Germinal center (tissue), 1 donor: ENCODE data around the gene PRKN.

Source experiments
- DNase-seq: peaks from one replicate; pipeline ENCODE4 v3.0.0; 2012; ENCODE audit warnings: mixed read lengths, low spot score

Gene PRKN

DNA sequence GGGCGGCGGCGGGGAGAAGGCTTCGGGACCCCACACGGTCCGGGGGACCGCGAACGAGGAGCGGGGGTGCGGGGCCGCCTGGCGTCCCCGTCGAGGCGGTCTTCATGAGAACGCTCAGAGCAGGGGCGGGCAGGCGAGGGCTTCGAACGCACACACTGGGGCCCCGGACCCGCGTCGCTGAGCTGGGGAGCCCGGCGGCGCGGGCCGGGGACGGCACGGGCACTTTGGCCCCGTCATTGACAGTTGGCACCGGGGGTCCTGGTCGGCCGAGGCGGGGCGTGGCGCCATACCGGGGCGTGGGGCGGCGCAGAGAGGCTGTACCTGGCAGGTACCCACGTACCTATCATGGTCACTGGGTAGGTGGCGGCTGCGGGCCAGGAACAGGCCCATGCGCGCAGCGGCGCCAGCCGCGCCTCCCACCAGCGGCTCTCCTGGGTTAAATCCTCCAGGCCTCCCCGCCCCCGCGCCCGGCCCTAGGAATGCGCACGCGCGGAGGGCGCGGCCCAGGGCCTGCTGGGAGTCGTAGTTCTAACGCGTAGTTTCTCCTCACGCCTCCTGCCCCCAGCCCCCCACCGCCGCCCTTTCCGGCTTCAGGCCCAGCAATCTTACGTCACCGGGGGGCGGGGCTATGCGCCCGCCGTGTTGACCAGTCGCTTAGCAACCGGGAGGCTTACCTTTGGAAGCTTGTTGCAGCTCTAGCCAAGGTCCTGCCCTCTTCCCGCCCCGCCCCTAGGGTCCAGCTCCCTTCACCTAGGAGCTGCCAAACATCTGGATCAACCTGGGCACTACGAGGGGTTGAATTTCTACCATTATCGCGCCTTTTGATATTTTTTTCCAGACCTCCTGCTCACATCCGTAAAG lies at the start of gene PRKN, which contains the start of gene PACRG:
PRKN (minus strand) TSS at position 445 of the 861 bp plus-strand sequence.
PACRG (plus strand) TSS at position 653 of the 861 bp plus-strand sequence.
- peak; percentile 94 for DNase-seq

DNA sequence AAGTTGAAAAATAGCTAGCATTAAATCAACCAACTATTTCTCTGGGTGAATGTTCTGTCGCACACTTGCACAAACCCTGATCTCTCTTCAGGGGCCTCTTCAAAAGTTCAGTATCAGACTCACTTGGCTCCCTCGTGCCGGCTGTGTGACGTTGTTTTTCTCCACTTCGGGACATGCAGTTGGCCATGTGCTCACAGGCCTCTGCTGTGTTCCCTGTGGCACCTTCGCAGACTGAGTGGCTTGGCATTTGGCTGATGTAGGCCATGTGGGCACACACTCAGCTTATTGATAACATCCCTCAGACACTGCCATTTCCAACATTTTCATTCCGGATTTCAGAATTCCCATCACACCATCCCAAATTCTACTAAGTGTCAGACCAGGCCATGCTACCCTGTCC lies 49.5 kb upstream of the PRKN start:
- no peak for DNase-seq

- DNase-seq, result no peak
These were observed 46.4 kb upstream of the PRKN start for GRCh38 chr6:162773996-162774395.

DNA sequence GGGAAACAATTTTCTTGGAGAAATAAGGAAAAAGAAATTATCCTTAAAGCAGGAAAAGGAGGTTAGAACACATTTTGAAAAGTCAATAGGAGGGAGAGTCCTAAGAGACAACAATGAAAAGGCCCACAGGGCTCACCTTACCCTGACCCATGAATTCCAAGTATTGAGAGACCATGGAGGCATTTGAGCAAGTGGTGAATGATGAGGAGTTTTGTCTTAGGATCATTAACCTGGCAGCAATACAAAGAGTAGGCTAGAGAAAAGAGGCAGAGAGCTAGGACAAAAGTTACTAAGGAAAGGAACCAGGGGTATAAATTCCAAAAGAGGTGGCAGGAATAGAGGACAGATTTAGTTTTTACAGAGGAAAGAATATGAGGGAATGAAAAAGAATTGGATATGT lies 44.9 kb upstream of the PRKN start:
- no peak for DNase-seq

DNA sequence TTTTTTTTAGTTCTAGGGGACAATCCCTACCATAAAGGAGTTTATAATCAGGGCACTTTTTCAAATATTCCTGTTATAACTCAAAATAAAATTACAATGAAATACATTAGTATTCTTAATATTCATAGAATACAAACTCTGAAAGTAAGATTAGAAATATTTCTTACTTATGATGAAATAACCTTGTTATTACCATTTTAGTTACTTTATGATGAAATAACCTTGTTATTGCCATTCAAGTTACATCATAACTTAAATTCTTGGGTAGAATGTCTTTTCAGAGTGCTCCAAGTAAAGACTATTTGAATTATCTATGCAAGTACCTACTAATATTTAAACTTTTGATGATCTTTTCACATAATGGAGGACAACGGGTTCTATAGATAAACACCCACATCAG lies 43.4 kb upstream of the PRKN start:
- no peak for DNase-seq

DNA sequence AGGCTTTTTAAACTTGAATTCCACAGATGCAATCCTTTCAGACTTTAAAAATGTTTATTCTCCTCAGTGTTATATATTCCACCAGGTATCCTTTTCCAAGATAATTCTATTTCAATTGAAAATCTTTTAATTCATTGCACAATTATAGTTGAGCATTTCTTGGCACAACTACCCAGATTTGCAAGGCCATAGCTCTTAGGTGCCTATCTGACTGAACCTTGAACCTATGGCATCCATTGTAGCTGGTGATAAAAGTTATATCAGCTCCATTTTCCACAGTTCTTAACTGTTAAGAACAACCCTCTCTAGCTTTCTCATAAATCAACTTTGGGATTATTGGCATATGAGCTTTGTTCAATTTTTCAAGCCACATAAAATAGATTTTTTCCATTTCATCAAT lies 42.6 kb upstream of the PRKN start:
- no peak for DNase-seq

DNA sequence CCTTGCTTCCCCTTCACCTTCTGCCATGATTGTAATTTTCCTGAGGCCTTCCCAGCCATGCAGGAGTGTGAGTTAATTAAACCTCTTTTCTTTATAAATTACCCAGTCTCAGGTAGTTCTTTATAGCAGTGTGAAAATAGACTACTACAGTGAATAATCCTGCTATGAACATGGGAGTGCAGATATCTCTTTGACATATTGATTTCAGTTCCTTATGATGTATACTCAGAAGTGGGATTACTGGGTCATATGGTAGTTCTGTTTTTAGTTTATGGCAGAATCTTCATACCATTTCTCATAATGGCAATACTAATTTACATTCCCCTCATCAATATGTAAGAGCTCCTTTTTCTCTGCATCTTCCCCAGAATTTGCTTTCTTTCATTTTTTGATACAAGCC lies 26.2 kb upstream of the PRKN start:
- no peak for DNase-seq

DNA sequence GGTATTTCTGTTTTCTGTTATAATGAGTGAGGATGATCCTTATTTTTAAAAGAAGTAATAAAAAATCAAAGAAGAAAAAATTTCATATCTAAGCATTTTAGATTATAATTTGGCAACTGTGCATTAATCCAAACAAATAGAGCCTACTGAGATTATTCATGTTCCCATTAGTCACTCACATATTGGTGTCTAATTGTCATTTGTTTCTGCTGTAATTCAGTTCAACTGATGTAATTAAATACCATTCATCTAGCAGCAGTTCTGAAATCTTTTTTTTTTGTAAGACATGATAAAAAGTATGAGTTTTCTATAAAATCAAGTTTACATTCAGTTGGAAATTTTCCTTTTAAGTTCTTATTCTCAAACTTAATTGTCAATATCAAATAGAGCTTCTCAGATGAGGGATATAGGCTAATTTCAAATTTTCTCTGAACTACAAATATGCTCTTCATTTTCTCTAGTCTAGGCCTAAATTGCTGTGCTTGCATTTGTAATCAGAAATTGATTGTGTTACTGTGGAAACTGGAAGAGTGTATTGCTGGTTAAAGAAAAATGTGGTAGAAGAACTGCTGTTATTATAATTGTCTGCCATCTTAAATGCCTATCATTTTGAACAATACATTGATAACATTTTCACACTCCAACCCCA lies 23.8 kb upstream of the PRKN start:
- no peak for DNase-seq

DNA sequence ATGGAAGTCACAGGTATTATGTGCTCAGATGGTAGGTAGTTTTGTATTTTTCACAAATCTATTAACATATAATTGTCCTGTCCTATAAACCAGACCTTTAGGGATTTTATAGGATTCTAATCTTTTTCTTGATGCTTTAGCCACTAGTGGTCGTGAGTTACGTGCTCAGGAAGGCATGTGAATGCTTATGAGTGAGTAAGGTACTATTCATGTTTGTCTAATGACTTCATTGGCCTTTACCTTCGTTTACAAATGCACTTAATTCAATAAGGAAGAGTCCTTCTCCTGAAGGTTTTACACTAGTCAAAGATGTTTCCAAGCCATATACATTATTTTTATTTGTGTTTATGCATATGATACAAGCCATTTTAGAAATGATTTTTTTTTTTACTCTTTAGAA lies 23.2 kb upstream of the PRKN start:
- DNase-seq, result no peak

GRCh38 chr6:162736961-162737360 lies 9.4 kb upstream of the PRKN start:
- no peak for DNase-seq

DNA sequence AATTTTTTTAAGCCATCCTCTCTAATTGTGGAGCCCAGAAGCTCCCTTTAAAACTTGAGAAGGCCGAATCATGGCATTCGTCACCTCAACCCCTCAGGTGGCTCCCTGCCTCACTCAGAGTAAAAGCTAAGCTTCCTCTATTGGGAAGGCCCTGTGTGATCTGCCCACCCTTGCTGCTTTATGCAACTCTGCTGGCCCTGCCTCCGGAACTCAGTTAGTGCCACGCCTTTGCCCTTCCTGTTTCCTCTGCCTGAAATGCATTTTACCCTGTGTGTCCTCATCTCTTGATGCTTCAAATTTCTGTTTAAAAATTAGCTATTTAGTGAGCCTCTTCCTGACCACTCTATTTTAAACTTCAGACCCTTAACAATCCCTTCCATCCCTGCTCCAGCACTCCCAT lies 5.9 kb upstream of the PRKN start:
- no peak for DNase-seq

DNA sequence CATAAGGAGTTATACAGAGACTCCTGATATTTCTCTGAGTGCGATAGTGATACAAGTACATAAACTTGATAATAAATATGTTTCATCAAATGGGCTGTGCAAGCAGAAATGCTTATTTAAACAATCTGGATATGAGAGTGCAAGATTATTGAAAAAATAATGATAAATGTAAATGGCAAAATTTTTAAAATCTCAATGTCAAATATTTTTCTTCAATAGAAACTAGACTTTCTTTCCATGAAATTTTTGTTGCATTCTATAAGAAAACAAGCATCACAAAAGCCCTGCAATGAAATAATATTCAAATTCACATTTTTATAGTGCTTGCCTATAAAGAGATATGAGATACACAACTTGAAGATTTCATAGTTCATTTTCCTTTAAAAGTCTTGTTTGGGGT lies 2.9 kb upstream of the PRKN start:
- DNase-seq, result no peak

GRCh38 chr6:162728706-162729105 lies 1.1 kb upstream of the PRKN start:
- DNase-seq, result no peak

- DNase-seq, result no peak
These were observed 631 bp upstream of the PRKN start for GRCh38 chr6:162728197-162728596.

DNA sequence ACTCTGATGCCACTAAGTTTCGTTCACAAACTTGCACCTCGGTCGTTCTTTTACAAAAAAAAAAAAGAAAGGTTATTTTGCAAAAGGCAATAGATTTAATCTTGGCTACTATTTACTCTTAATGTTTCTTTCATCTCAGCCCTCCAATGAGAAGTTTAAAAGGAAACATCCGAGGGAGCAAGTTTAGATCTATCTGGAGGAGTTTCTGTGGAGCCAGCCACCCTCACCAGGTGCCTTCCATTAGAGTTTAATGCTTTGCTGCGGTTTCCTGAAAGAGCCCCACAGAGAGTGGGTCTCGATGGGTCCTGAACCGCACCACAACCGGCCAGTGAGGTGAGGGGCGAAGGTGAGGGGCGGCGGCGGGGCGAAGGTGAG lies 632 bp downstream of the PRKN start:
- DNase-seq, result no peak

DNA sequence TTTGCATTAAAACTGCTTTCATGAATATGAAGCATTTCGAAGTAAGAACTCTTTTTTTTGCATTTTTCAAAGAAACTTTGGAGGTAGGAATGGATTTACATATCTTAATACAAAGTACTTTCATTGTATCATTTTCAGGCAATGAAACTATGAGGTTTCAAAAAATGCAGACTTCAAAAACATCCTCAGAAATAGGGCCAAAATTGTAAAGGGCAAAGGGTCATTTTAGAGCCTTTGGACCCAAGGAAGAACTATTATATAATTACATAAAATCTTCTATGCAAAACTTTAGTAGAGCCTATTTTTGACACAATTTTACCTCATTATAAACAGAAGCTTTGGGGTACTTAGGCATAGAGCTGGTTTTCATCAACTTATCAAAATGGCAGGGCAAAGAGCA lies 4.9 kb downstream of the PRKN start:
- DNase-seq, result no peak

DNA sequence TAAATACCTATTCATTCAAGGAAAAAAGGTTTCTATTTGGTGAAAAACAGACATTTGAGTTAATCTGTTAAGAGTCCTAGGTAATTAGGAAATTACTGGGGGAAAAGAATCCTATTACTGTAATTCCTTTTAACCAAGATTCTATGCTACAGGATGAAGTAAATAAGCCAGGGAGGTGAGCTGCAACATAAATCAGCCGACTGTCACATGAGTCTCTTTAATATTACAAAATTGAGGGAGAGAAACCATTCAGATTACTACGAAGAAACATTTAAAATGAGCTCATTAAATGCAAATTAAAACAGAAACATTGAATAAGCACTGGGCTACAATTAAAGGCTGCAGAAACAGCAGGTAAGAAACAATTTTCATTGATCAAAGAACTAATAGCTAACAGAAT lies 5.3 kb downstream of the PRKN start:
- DNase-seq, result no peak

DNA sequence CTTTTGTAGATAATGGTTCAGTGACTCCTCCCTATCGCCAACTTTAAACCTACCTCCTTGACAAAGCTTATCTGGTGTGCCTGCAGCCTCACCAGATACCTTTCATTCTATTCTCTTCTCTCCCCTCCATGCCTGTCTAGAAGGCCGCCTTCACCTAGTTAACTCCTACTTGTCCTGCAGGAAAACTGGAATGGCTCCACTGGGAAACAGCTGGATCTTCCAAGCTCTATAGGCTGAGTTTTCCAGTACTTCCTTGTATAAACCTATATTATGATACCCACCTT lies 6.2 kb downstream of the PRKN start:
- no peak for DNase-seq

DNA sequence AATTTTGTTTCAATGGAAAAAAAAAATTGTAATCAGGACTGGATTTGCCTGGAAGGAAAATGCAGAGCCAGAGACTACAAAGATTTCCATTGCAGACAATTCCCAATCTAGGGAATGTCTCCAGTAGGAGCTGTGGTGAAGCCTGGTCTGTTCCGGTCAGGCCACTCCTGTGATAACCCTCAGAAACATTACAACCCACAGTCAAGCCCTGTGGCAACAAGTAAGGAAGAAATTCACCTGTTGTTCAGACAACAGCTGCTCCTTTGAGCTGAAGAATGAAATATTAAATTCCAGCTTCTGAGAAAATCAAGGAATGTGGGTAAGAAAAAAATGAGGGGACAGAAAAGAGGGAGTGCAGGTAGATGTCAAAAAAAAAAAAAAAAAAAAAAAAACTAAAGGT lies 8.0 kb downstream of the PRKN start:
- no peak for DNase-seq

- no peak for DNase-seq
These were observed 12.0 kb downstream of the PRKN start for GRCh38 chr6:162715601-162716000.

- DNase-seq, result no peak
These were observed 13.4 kb downstream of the PRKN start for GRCh38 chr6:162713974-162714780.

- no peak for DNase-seq
These were observed 14.9 kb downstream of the PRKN start for GRCh38 chr6:162712694-162713093.

GRCh38 chr6:162711376-162711775 lies 16.2 kb downstream of the PRKN start:
- no peak for DNase-seq
